GM21825 (cell line): Measurements from ENCODE around the gene ADGRV1.

Source experiments
- ATAC-seq: cut with Tn5 transposase; IDR thresholded peaks from one replicate; pipeline ENCODE4 v1.9.1; 2021; ENCODE audit warnings: mild to moderate bottlenecking, moderate library complexity; ENCODE audit not compliant: unreplicated experiment

Gene ADGRV1, protein sequence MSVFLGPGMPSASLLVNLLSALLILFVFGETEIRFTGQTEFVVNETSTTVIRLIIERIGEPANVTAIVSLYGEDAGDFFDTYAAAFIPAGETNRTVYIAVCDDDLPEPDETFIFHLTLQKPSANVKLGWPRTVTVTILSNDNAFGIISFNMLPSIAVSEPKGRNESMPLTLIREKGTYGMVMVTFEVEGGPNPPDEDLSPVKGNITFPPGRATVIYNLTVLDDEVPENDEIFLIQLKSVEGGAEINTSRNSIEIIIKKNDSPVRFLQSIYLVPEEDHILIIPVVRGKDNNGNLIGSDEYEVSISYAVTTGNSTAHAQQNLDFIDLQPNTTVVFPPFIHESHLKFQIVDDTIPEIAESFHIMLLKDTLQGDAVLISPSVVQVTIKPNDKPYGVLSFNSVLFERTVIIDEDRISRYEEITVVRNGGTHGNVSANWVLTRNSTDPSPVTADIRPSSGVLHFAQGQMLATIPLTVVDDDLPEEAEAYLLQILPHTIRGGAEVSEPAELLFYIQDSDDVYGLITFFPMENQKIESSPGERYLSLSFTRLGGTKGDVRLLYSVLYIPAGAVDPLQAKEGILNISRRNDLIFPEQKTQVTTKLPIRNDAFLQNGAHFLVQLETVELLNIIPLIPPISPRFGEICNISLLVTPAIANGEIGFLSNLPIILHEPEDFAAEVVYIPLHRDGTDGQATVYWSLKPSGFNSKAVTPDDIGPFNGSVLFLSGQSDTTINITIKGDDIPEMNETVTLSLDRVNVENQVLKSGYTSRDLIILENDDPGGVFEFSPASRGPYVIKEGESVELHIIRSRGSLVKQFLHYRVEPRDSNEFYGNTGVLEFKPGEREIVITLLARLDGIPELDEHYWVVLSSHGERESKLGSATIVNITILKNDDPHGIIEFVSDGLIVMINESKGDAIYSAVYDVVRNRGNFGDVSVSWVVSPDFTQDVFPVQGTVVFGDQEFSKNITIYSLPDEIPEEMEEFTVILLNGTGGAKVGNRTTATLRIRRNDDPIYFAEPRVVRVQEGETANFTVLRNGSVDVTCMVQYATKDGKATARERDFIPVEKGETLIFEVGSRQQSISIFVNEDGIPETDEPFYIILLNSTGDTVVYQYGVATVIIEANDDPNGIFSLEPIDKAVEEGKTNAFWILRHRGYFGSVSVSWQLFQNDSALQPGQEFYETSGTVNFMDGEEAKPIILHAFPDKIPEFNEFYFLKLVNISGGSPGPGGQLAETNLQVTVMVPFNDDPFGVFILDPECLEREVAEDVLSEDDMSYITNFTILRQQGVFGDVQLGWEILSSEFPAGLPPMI (N-terminal part only)

DNA sequence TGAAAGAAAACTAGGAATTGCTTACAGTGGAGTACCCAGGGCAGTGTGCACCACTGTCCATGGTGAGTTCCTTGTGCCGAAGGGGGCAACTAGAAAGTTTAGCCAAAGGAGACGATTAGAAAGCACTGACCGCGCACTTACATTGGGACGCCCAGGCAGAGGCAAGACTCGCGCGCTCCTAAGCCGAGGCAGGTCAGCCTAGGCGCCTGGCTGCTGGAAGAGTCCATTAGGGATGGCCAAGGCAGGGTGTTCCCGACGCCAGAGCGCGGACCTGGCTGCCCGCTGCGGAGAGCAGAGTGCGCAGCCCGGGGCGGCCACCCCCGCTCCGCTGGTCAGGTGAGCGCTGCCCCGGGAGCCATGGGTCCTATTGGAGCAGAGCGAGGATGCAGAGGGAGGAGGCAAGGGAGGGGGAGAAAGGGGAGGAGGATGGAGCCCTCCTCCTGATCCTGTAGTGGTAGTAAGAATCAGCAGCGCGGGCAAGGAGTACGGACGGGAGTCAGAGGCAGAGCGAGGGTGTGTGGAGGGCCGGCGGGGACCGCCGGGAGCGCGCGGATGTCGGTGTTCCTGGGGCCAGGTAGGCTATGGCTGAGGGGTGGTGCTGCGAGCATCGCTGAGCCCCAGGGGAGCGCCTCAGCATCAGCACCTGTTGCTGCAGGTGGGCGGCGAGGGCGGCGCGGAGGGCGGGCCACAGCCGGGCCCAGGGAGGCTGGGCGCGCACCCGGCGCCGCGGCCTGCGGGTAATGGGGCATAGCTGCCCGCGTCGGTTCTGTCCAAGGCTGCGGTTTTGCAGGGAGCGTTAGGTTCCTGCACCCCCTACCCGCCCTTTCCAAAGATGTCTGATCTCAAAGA is at the start of gene ADGRV1:
TSS of gene ADGRV1 (plus strand) at position 454 of the 849 bp plus-strand sequence. CDS start at position 553, 99 bp downstream.
- ATAC-seq: no peak

DNA sequence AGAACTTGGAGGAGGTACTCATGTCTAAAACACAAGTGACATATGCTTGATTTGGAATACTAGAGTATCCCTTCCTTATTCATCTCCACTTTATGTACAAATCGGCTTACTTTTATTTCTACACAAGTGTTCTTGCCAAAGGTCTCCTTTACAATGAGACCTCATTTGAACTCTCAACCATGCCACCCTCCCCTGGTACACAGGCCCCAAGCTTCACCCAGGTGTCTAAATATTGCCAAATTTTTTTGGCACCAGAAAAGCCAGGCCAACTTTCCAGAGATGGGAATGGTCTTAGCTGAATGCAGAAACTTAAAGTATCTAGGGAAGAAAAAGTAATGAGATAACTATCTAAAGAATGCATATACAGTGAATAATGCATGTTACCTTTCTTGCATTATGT is 48.2 kb upstream of the ADGRV1 start:
- no peak for ATAC-seq

DNA sequence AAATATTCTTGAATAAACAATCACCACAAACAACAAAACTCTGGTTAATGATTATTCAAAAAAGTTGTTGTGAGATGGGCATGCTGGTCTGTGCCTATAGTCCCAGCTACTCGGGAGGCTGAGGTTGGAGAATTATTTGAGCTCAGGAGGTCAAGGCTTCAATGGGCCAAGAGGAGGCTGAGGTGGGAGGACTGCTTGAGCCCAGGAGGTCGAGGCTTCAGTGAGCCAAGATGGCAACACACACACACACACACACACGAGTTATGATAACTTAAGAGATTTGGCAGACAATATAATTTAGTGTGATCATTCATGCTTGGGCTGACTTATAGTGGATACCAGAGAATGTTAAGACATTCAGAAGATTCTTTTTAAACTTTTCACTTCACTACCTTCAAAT is 44.1 kb upstream of the ADGRV1 start:
- ATAC-seq: no peak

DNA sequence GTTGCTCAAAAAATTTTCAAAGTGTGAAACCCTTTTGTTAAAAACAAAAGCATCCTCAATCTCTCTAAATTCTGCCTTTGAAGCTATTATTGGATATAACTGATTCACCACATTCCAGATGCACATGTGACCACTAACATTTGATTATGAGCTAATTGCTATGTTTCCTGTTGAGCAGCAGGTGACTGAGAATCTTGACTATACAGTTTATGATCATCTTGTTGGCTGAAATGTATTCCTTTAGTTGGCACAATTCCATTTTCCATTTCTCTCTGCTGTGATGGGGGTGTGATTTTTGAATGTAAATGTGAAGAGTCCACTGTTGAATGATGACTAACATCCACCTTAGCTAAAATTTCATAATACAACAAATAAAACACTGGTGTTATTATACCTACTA is 39.9 kb upstream of the ADGRV1 start:
- ATAC-seq: no peak

DNA sequence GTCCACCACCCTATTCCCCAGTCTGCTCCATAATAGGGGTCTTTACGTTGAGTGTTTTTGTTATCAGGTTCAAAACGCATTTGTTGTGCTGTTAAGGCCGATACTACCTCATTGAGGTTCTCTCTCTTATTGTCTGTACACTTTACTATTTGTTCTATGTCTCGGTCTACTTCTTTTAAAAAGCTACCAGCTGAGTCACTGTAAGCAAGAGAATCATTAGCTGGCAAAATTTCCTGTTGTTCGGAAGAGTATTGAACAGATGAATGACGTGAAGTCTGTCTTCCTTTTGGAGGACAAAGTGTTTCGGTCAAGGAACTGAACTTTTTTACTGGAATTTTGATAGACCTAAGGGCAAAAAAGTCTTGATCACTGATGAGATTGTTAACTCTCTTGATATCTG is 39.5 kb upstream of the ADGRV1 start:
- no peak for ATAC-seq

DNA sequence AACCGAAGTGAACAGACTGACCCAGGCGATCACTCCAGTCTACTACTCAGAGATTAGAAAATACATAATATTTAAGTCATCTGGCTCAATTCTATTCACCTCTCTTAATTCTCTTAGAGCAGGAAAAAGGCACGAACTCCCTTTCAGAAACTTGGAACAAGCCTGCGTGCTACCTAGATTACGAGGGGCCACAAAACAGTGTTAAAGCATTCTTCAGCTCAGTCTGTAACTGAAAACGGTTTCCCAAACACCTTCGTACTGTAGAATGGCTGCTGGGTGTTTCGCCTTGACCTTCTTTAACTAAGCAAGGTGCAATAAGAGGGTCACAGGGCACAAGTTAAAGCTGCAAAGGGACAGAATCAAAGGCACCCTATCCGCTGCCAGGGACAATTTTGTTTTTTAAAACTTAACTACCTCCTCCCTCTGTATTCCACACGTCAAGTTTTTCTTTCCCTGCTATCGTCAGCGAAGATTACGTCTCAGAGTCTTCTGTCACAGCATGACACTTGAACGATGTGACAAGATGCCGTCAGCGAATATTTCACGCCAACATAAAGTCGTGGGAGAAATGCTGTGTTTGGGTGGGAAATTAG is 29.9 kb upstream of the ADGRV1 start:
- peak; percentile 1 for ATAC-seq

DNA sequence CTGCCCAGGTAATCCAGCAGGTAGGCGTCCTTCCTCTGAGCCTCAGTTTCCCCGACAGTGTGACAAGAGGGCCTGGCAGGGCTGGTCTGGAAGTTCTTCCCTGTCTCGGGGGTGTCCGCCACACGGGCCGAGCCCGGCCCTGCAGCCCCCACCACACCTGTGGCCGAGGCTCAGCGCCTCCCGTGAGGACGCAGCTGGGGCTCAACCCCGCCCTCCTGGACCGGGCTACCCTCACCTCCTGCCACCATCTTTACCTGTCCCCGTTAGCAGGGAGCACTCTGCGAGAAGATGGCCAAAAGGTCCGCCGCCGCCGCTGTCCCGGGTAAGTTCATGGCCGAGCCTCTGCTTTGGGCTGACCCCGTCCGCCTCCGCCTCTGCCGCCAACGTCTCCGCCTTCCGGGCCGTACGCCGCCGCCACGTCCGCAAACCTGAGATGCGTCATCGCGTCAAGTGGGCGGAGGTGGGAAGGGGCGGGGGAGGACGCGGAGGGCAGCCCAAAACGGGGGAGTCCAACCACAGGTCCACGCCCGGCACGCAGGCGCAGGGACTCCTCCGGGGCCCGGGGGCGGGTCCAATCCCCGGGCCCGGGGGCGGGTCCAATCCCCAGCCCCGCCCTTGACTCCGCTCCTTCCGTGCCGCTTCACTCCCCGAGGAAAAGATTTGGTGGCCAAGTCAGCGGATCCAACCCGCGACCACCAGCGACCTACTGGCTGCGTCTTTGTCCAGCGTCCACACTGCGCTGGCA is 29.2 kb upstream of the ADGRV1 start, which contains the start of gene LYSMD3:
TSS of gene LYSMD3 (minus strand) at position 391 of the 745 bp plus-strand sequence. CDS start 4,295 bp downstream, outside the sequence.
- ATAC-seq: peak; percentile 92

DNA sequence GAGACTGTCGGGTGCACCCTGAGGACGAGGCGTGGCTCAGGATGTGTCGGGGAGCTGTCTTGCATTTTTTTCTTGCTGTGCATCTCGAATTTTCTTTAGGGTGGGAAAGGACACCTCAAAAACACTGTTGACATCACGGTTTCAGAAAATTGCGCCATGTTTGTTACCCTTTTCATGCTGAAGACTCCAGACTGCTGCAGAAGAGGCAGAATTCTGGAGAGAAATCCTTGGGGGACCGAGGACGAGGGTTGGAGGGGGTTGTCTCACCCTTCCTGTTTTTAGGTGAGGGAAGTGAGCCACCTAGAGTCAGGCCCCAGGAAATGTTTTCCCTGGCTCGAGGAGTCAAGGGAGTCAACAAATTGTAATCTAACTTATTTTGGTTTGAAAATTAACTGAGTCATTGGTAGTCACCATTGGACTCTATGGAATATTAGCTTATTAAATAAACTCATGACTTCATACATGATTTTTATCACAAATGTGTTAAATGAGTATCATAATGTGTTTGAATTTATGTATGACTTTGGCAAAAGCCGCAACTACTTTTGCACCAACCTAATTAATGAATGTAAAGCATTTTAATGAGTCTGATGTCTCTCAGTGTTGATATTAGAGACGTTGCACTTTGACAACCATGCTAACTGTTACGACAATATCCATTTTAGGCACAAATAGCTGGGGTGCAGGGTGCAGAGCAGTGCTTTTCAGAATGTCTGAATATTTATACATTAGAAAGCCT is 28.5 kb upstream of the ADGRV1 start:
- peak; percentile 49 for ATAC-seq

DNA sequence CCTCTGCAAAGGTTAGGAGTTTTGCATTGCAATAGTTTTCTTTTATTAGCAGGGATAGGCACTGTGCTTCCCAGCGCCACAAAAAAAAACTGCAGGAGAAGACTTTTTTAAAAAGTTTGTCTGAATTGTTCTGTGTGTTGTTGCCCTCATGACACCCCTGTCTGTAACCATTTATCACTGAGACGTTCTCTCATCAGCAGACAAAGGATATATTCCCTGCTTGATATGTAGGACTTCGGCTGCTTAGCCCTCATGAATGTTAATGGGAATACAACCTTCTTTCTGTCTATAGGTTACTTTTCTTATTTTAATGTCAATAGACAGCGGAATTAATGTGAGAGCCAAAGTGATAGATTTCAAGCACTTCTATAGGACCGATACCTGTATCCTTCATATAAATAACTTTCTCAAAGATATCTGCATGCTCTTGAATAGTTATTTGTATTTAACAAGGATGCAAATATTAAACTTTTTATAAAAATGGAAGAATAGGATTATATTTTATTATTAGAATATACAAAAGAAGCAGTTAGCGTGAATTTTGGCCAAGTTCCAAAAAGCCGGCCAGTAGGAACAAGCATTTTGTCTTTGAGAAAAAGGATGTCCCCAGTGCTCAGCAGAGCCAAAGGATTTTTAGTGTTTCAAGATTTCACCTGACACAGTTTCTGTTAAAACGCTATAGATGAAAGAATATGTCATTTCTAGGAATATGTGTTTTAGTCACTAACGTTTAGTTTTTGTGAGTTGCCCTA is 27.7 kb upstream of the ADGRV1 start:
- no peak for ATAC-seq

DNA sequence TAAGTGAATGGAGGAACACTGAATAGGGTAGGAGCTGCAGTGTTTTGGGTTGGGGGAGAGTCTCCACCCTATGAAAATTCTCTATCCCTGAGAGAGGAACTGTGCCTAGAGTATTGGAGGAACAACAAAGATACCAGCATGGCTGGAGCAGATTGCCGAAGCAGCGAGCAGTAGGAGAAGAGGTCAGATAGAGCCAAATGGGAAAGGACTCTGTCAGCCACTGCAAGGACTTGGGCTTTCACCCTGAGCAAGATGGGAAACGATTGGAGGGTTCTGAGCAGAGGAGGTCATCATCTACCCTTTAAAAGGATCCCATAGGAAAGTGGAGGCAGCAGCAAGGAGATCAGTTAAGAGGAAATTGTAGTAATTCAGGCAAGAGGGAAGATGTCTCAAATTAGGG is 24.8 kb upstream of the ADGRV1 start:
- ATAC-seq: no peak

DNA sequence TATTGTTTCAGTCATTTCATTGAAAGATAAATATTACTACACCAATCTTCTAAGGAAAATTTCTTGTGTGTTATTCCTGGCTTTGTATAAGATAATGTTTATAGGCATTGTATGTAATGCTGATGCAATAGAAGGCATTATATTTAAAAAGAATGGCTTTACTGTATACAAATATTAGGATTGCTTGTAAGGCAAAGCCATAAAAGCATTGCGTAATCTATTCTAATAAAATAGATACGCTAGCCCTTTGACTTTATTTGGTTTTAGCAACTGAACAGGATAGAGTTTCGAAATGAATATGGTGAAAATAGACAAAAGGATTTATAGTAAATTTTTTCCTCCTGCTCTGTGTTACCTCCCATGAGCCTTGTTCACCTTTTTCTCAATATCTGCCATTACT is 23.7 kb upstream of the ADGRV1 start:
- ATAC-seq: no peak

DNA sequence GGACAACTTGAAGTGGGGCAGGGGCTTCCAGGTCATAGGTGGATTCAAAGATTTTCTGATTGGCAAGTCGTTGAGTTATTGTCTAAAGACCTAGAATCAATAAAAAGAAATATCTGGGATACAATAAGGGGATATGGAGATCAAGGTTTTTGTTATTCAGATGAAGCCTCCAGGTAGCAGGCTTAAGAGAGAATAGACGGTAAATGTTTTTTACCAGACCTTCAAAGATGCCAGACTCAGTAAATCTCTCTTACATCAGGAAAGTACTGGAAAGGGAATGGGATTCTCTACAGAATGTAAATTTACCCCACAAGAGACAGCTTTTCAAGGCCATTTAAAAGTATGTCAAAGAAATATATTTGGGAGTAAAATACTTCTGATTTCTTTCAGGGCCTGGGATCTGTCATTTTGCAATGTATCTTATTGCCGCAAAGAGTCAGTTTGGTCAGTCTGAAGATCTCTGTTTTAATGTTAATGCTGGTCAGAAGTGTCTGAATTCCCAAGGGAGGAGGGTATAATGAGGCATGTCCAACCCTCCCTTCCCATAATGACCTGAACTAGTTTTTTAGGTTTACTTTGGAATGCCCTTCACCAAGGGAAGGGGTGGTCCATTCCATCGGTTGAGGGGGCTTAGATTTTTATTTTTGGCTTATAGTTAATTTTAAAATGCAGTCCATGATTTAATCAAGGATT is 15.6 kb upstream of the ADGRV1 start:
- ATAC-seq: no peak

DNA sequence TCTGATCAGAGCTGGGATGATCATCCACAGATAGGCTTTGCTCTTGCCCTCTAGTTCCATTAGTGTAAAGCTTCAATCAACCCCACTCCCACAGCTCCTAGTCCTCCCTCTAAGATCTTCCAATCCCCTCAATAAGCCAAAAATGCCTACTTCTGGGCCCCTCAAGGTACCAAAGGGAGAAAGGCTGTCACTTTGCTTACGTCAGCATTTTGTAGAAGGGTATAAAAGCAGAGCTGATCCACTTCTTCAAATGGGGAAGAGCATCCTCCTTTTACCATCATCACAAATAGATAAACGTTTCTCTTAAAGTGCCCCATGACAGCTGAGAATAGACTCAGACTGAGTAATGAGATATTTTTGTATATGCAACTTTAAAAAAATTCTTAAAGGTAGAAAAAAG is 13.1 kb upstream of the ADGRV1 start:
- ATAC-seq: no peak

DNA sequence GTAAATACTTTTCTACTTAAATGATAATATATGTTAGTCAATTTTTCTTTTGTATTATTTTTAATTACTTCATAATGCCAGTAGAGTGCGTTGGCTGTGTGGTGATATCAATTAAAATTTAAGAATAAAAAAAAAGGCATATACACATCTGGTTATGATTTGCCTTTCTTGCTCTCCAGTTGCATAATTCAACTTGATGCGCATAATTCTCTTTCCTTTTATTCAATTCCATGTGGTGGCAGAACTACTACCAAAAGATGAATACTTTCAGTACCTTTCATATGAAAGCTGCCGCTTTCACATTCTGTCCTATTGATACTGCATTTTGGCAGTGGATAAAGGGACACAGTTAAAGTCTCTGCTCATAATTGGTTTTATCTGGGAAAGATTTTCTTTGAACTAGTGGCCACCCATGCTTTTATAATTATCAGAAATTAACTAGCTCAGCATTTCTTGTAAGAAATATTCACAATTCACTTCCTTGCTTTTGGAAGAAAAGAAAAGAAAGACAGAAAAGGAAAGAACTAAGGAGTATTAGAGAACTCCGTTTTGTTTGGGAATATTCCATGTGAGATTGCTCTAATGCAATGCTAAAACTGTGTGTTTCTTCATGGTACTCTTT is 12.3 kb upstream of the ADGRV1 start:
- ATAC-seq: no peak

DNA sequence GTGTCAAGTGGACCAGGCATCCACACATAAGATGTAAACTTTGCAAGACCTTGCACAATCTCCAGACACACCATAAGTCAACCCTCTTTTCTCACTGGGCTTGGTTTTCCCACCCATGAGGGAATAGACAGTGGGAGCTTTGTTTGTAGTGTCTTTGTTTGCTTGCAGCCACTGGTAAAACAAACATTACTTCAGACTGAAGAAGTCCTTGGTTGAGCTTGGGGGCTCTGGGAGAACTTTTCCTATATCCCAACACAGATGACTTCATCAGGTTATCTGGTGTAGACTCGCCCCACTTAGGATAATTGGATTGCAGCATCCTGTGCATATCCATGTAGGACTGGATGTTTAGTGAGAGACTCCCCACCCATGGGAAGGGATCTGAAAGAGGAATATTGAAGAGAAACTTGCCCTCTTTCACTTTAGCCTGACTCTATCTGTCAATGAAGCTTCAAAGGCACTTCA is 11.5 kb upstream of the ADGRV1 start:
- ATAC-seq: no peak

DNA sequence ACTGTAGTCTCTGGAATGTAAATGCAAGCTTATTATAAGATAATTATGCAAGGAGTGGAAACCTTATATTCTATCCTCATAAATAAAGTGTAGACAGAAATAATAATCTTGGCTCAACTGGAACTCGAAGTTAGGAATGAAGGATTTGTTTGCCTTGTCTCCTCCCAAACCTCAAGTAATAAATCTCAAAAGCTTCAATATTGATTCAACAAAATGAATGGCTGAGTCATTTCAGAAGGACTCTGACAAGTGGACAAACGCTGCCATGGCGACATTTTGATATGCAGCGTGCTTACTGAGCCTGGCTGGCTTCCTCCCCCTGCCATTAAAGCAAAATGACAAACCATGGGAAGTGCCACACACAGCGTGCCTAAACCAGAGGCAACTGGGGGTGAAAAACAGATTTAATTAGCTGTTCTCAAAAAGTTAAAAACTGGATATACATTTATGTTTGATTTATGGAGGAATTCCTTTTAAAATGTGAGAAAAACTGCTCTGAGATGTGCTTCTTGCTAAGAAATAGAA is 10.5 kb upstream of the ADGRV1 start:
- no peak for ATAC-seq
